ENCODE results near the gene NCS1. TPM values are rescaled to one million over a fixed set of nuclear protein-coding genes. Genes with fewer than 3 reads are reported as not detected.

NCS1 gene
- total RNA-seq, 1 donor from 2014 or later = 126 TPM

- peaks cover 56% of the 10 kb centered on the region for H3K27me3 ChIP-seq (ENCODE audit: insufficient read depth, low read length)
- H3K27ac ChIP-seq (ENCODE audit: low read depth, low read length) = no peak overlapping the region
- no peak for TF ChIP-seq CTCF (IDR thresholded peaks at IDR 0.05; ENCODE audit: insufficient read depth, low read depth, low read length)
- no peak for TF ChIP-seq EZH2 (IDR thresholded peaks at IDR 0.05; ENCODE audit: insufficient read depth, low read length)
- H3K79me2 ChIP-seq (ENCODE audit: insufficient read depth, low read length) = no peaks in the 10 kb centered on the region
- Mint-ChIP-seq H3K27me3 (ENCODE audit: low read depth, unreplicated experiment) (peaks cover 45% of the 10 kb centered on the region), H3K4me3 (ENCODE audit: unreplicated experiment) (no peak overlapping the region), H3K27ac (ENCODE audit: unreplicated experiment) (no peak overlapping the region), H3K9me3 (ENCODE audit: unreplicated experiment) (no peaks in the 10 kb centered on the region), H3K36me3 (ENCODE audit: low read depth, unreplicated experiment) (peaks cover 2% of the 10 kb centered on the region), H3K4me1 (ENCODE audit: low read depth, unreplicated experiment) (peaks cover 14% of the 10 kb centered on the region)
- no peak overlapping the region for H3K4me3 ChIP-seq (ENCODE audit: insufficient read depth, low read depth, low read length)
- H3K4me1 ChIP-seq (ENCODE audit: insufficient read depth, low read length) = peaks cover 2% of the 10 kb centered on the region
- H2AFZ ChIP-seq (ENCODE audit: low read depth, low read length) = no peak overlapping the region
- no peak overlapping the region for H3K9ac ChIP-seq (ENCODE audit: low read length)
- H3K36me3 ChIP-seq (ENCODE audit: insufficient read depth, low read length) = no peaks in the 10 kb centered on the region
- FAIRE-seq (no peak), DNase-seq (ENCODE audit: low read depth) (no peak)
- H3K4me2 ChIP-seq (ENCODE audit: low read length) = no peak overlapping the region
- no peaks in the 10 kb centered on the region for H4K20me1 ChIP-seq (ENCODE audit: insufficient read depth, low read length)
- no peaks in the 10 kb centered on the region for H3K9me3 ChIP-seq (ENCODE audit: insufficient read depth, low read depth, low read length)
These were observed 88.9 kb downstream of the NCS1 start for GRCh38 chr9:130260816-130261765.

- Histone ChIP-seq H4K20me1 (ENCODE audit: insufficient read depth, low read length) (no peaks in the 10 kb centered on the region), H3K9ac (ENCODE audit: low read length) (no peak overlapping the region), H3K4me3 (ENCODE audit: insufficient read depth, low read depth, low read length) (no peak overlapping the region), H3K27me3 (ENCODE audit: insufficient read depth, low read length) (peaks cover 66% of the 10 kb centered on the region), H3K27ac (ENCODE audit: low read depth, low read length) (no peak overlapping the region), H3K4me1 (ENCODE audit: insufficient read depth, low read length) (peaks cover 2% of the 10 kb centered on the region), H3K79me2 (ENCODE audit: insufficient read depth, low read length) (no peaks in the 10 kb centered on the region), H3K9me3 (ENCODE audit: insufficient read depth, low read depth, low read length) (no peaks in the 10 kb centered on the region), H2AFZ (ENCODE audit: low read depth, low read length) (no peak overlapping the region), H3K4me2 (ENCODE audit: low read length) (no peak overlapping the region), H3K36me3 (ENCODE audit: insufficient read depth, low read length) (no peaks in the 10 kb centered on the region)
- Mint-ChIP-seq H3K4me3 (ENCODE audit: unreplicated experiment) (no peak overlapping the region), H3K36me3 (ENCODE audit: low read depth, unreplicated experiment) (peaks cover 2% of the 10 kb centered on the region), H3K9me3 (ENCODE audit: unreplicated experiment) (no peaks in the 10 kb centered on the region), H3K27me3 (ENCODE audit: low read depth, unreplicated experiment) (peaks cover 56% of the 10 kb centered on the region), H3K4me1 (ENCODE audit: low read depth, unreplicated experiment) (peaks cover 16% of the 10 kb centered on the region), H3K27ac (ENCODE audit: unreplicated experiment) (no peak overlapping the region)
- FAIRE-seq = no peak
- DNase-seq (ENCODE audit: low read depth) = no peak
- TF ChIP-seq EZH2 (IDR thresholded peaks at IDR 0.05; ENCODE audit: insufficient read depth, low read length) (no peak), CTCF (IDR thresholded peaks at IDR 0.05; ENCODE audit: insufficient read depth, low read depth, low read length) (no peak)
These were observed 90.0 kb downstream of the NCS1 start for GRCh38 chr9:130262061-130262745.

All from astrocyte (in vitro differentiated cells and primary cell).